ENCODE measurements around the gene SURF6.

GRCh38 chr9:133372144-133372543, 36.2 kb upstream of the SURF6 start:
- no peak for TF ChIP-seq ELF4 (IDR thresholded peaks at IDR 0.05)
- no peak for TF ChIP-seq LEF1 (IDR thresholded peaks at IDR 0.05; ENCODE audit: borderline replicate concordance)
- no peak for TF ChIP-seq BHLHE40 (IDR thresholded peaks at IDR 0.05; ENCODE audit: borderline replicate concordance)
- TF ChIP-seq FOXA1 (IDR thresholded peaks at IDR 0.05) = no peak
- TF ChIP-seq FOXM1 (IDR thresholded peaks at IDR 0.05; ENCODE audit: borderline replicate concordance) = no peak
- TF ChIP-seq HDGF (IDR thresholded peaks at IDR 0.05; ENCODE audit: borderline replicate concordance) = no peak
- no peak for TF ChIP-seq SP1 (IDR thresholded peaks at IDR 0.05)

Measured in HEK293T (cell line).